Measurements from ENCODE around the gene PTGDR2.

PTGDR2 gene

GRCh38 chr11:60801194-60801593 is 54.6 kb downstream of the PTGDR2 start:
- no peak overlapping the region for H3K4me3 ChIP-seq (replicated peaks; ENCODE audit: low read depth, low read length)
- TF ChIP-seq, protein P1, sequence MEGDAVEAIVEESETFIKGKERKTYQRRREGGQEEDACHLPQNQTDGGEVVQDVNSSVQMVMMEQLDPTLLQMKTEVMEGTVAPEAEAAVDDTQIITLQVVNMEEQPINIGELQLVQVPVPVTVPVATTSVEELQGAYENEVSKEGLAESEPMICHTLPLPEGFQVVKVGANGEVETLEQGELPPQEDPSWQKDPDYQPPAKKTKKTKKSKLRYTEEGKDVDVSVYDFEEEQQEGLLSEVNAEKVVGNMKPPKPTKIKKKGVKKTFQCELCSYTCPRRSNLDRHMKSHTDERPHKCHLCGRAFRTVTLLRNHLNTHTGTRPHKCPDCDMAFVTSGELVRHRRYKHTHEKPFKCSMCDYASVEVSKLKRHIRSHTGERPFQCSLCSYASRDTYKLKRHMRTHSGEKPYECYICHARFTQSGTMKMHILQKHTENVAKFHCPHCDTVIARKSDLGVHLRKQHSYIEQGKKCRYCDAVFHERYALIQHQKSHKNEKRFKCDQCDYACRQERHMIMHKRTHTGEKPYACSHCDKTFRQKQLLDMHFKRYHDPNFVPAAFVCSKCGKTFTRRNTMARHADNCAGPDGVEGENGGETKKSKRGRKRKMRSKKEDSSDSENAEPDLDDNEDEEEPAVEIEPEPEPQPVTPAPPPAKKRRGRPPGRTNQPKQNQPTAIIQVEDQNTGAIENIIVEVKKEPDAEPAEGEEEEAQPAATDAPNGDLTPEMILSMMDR (IDR thresholded peaks at IDR 0.05; ENCODE audit: low read depth, low read length, missing control alignments), result no peak
- no peak for DNase-seq (ENCODE audit: extremely low read depth, low read depth)

Data from HFF-Myc (cell line).